Measurements from ENCODE around the gene PCDHGB1.
"Not testable (repeated sequence)": the region's sequence is repeated elsewhere in the genome, so short reads cannot be mapped to it uniquely, and the experiment has no call there.

Gene PCDHGB1

GRCh38 chr5:141375444-141376155 lies 25.7 kb downstream of the PCDHGB1 start:
- in situ Hi-C loops (cut with HindIII; ENCODE audit: low sequenced_read_pairs) = not testable (repeated sequence)

- in situ Hi-C loops (cut with HindIII; ENCODE audit: low sequenced_read_pairs) = no loop called here
These were observed 32.8 kb downstream of the PCDHGB1 start, which contains the start of gene PCDHGA7 for GRCh38 chr5:141382469-141383294. Gene PCDHGA7 (plus strand): TSS chr5:141382742. CDS start chr5:141382900, 158 bp downstream.

- in situ Hi-C loops (cut with HindIII; ENCODE audit: low sequenced_read_pairs) = no loop called here
These were observed 33.4 kb downstream of the PCDHGB1 start for GRCh38 chr5:141383345-141383744.

GRCh38 chr5:141384471-141385267 lies 34.8 kb downstream of the PCDHGB1 start:
- in situ Hi-C loops (cut with HindIII; ENCODE audit: low sequenced_read_pairs) = no loop called here

GRCh38 chr5:141387557-141388311 lies 37.8 kb downstream of the PCDHGB1 start, which contains the start of gene PCDHGB4:
Gene PCDHGB4 (plus strand): TSS chr5:141387698. CDS start chr5:141387885, 187 bp downstream.
- in situ Hi-C loops (cut with HindIII; ENCODE audit: low sequenced_read_pairs) = not testable (repeated sequence)

- in situ Hi-C loops (cut with HindIII; ENCODE audit: low sequenced_read_pairs) = no loop called here
These were observed 38.8 kb downstream of the PCDHGB1 start for GRCh38 chr5:141388661-141389060.

GRCh38 chr5:141389153-141390042 lies 39.5 kb downstream of the PCDHGB1 start:
- in situ Hi-C loops (cut with HindIII; ENCODE audit: low sequenced_read_pairs) = no loop called here

- in situ Hi-C loops (cut with HindIII; ENCODE audit: low sequenced_read_pairs) = no loop called here
These were observed 42.7 kb downstream of the PCDHGB1 start, which contains the start of gene PCDHGA8 for GRCh38 chr5:141392429-141393198. Gene PCDHGA8 (plus strand): TSS chr5:141392633. CDS start chr5:141392814, 181 bp downstream.

GRCh38 chr5:141393267-141393666 lies 43.4 kb downstream of the PCDHGB1 start:
- in situ Hi-C loops (cut with HindIII; ENCODE audit: low sequenced_read_pairs) = no loop called here

GRCh38 chr5:141394401-141395187 lies 44.7 kb downstream of the PCDHGB1 start:
- in situ Hi-C loops (cut with HindIII; ENCODE audit: low sequenced_read_pairs) = not testable (repeated sequence)

- in situ Hi-C loops (cut with HindIII; ENCODE audit: low sequenced_read_pairs) = not testable (repeated sequence)
These were observed 48.1 kb downstream of the PCDHGB1 start, which contains the start of gene PCDHGB5 for GRCh38 chr5:141397756-141398551. Gene PCDHGB5 (plus strand): TSS chr5:141397947. CDS start chr5:141398128, 181 bp downstream.

- in situ Hi-C loops (cut with HindIII; ENCODE audit: low sequenced_read_pairs) = no loop called here
These were observed 48.7 kb downstream of the PCDHGB1 start for GRCh38 chr5:141398608-141399007.

- in situ Hi-C loops (cut with HindIII; ENCODE audit: low sequenced_read_pairs) = no loop called here
These were observed 49.8 kb downstream of the PCDHGB1 start for GRCh38 chr5:141399555-141400258.
